ENCODE data around the gene UCHL3. TPM values are rescaled to one million over a fixed set of nuclear protein-coding genes. Genes with fewer than 3 reads are reported as not detected.

The UCHL3 gene
- total RNA-seq, 2 donors from 2014 or later, result 17.1 to 26.8 TPM

DNA sequence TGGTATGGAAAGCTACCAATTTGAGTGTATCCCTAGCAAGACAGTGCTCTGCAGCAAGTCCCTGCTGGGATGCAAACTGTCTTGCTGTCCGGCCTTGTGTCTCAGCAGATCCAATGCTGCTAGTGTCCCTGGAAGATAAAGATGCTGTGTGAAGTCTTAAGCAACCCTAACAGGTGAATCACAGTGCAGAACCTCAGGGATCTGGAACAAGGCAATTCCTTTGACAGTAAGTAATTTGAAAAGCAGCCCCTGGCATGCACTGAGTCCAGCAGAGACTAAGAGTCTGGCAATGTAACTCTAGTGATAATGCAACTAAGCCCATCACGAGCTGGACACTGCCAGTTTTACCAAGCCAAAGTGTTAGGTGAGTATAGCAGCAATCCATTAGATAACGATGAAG, 1.7 kb upstream of the UCHL3 start:
- no peaks in the 10 kb centered on the region for H3K9me3 ChIP-seq
- no peak overlapping the region for H3K27ac ChIP-seq
- intact Hi-C loops (cut with DNase I), result loop anchor here (5.0 kb wide), 1 partner anchor 176 kb away; no protein-coding TSS in a partner anchor
- no peak for TF ChIP-seq POLR2A (IDR thresholded peaks at IDR 0.05)
- TF ChIP-seq POLR2AphosphoS5 (IDR thresholded peaks at IDR 0.05), result no peak
- TF ChIP-seq, protein P1, sequence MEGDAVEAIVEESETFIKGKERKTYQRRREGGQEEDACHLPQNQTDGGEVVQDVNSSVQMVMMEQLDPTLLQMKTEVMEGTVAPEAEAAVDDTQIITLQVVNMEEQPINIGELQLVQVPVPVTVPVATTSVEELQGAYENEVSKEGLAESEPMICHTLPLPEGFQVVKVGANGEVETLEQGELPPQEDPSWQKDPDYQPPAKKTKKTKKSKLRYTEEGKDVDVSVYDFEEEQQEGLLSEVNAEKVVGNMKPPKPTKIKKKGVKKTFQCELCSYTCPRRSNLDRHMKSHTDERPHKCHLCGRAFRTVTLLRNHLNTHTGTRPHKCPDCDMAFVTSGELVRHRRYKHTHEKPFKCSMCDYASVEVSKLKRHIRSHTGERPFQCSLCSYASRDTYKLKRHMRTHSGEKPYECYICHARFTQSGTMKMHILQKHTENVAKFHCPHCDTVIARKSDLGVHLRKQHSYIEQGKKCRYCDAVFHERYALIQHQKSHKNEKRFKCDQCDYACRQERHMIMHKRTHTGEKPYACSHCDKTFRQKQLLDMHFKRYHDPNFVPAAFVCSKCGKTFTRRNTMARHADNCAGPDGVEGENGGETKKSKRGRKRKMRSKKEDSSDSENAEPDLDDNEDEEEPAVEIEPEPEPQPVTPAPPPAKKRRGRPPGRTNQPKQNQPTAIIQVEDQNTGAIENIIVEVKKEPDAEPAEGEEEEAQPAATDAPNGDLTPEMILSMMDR (IDR thresholded peaks at IDR 0.05), result no peak
- no peak for DNase-seq (ENCODE audit: low spot score)
- H3K4me3 ChIP-seq, result no peak overlapping the region
- H3K36me3 ChIP-seq, result no peaks in the 10 kb centered on the region
- WGBS, result 87% methylated on average over 3 of the region's 3 CpGs
- H3K27me3 ChIP-seq (replicated peaks; ENCODE audit: insufficient read depth), result no peaks in the 10 kb centered on the region
- H3K4me1 ChIP-seq (replicated peaks), result no peaks in the 10 kb centered on the region

- no peaks in the 10 kb centered on the region for H3K27me3 ChIP-seq (replicated peaks; ENCODE audit: insufficient read depth)
- H3K4me1 ChIP-seq (replicated peaks), result no peaks in the 10 kb centered on the region
- intact Hi-C loops (cut with DNase I), result no loop called here
- 1% methylated on average over 10 of the region's 10 CpGs for WGBS
- peak overlapping the region; percentile 67 to 86 for H3K4me3 ChIP-seq
- no peaks in the 10 kb centered on the region for H3K36me3 ChIP-seq
- TF ChIP-seq POLR2A (IDR thresholded peaks at IDR 0.05), result no peak
- peak; percentile 17 for TF ChIP-seq POLR2AphosphoS5 (IDR thresholded peaks at IDR 0.05)
- DNase-seq (ENCODE audit: low spot score), result peak; percentile 42
- H3K9me3 ChIP-seq, result no peaks in the 10 kb centered on the region
- peak overlapping the region; percentile 78 to 85 for H3K27ac ChIP-seq
Observed at GRCh38 chr13:75550159-75550567, 572 bp downstream of the UCHL3 start.

DNA sequence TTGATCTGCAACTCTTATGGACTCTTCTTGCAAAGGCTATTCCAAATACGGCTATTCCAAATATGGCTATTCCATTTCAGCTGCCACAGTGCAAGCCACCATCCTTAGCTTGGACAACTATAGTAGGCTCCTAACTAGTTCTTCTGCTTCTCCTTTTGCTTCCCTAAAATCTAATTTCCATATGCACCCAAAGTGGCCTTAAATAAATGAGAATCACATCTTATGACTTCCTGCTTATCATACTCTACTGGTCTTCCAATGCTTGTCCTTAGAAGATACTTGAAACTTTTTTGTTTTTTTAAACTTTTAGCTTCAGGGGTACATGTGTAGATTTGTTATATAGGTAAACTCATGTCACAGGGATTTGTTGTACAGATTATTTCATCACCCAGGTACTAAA, 4.9 kb downstream of the UCHL3 start:
- TF ChIP-seq POLR2A (IDR thresholded peaks at IDR 0.05) (no peak), POLR2AphosphoS5 (IDR thresholded peaks at IDR 0.05) (no peak)
- TF ChIP-seq, protein P1 (IDR thresholded peaks at IDR 0.05), result no peak
- intact Hi-C loops (cut with DNase I), result no loop called here
- DNase-seq (ENCODE audit: low spot score), result no peak
- 95% methylated on average over 1 of the region's 1 CpG for WGBS
- H3K27ac ChIP-seq, result no peak overlapping the region
- H3K27me3 ChIP-seq (replicated peaks; ENCODE audit: insufficient read depth), result no peaks in the 10 kb centered on the region
- peaks cover 5% of the 10 kb centered on the region for H3K4me1 ChIP-seq (replicated peaks)
- H3K9me3 ChIP-seq, result no peaks in the 10 kb centered on the region
- no peaks in the 10 kb centered on the region for H3K36me3 ChIP-seq
- no peak overlapping the region for H3K4me3 ChIP-seq

DNA sequence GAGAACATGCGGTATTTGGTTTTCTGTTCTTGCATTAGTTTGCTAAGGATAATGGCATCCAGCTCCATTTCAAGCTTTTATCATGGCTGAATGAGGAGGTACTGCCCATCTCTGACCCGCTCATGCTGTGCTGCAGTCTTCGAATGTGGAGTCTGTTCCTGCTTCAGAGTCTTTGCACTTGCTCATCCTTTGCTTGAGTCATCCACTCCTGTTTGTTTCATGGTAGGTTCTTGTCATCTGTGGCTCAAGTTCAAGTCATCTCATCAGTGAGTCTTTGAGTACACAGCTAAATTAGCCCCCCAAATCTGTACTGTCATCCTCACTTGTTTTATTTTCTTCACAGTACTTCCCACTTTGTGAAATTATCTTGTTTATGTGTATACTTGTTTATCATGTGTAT, 5.4 kb downstream of the UCHL3 start:
- no peaks in the 10 kb centered on the region for H3K27me3 ChIP-seq (replicated peaks; ENCODE audit: insufficient read depth)
- no peak overlapping the region for H3K27ac ChIP-seq
- TF ChIP-seq POLR2A (IDR thresholded peaks at IDR 0.05), result no peak
- TF ChIP-seq POLR2AphosphoS5 (IDR thresholded peaks at IDR 0.05), result no peak
- TF ChIP-seq, protein P1 (IDR thresholded peaks at IDR 0.05), result no peak
- H3K9me3 ChIP-seq, result no peaks in the 10 kb centered on the region
- DNase-seq (ENCODE audit: low spot score), result no peak
- H3K36me3 ChIP-seq, result no peaks in the 10 kb centered on the region
- 94% methylated on average over 3 of the region's 3 CpGs for WGBS
- H3K4me3 ChIP-seq, result no peak overlapping the region
- H3K4me1 ChIP-seq (replicated peaks), result peaks cover 5% of the 10 kb centered on the region
- intact Hi-C loops (cut with DNase I), result no loop called here

DNA sequence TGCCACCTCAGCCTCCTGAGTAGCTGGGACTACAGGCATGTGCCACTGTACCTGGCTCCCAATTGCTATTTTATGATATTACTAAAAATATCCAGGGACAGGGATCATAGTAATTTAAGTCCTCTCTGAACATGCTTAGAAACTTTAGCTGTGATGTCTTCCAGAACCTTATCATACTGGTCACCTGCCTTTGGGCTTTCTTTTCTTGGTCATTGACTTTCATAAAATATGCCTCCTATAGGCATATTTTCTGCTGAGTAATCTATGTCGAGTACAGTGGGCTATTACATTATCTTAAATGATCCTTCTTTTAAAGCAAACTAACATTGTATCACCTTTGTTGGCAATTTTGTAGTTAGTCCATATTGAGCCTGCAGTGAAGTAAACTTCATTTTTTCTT, 6.2 kb downstream of the UCHL3 start:
- intact Hi-C loops (cut with DNase I), result no loop called here
- Histone ChIP-seq H3K27me3 (replicated peaks; ENCODE audit: insufficient read depth) (no peaks in the 10 kb centered on the region), H3K9me3 (no peaks in the 10 kb centered on the region), H3K36me3 (no peaks in the 10 kb centered on the region), H3K4me1 (replicated peaks) (peaks cover 5% of the 10 kb centered on the region), H3K4me3 (no peak overlapping the region), H3K27ac (no peak overlapping the region)
- TF ChIP-seq, protein P1 (IDR thresholded peaks at IDR 0.05), result no peak
- TF ChIP-seq POLR2A (IDR thresholded peaks at IDR 0.05) (no peak), POLR2AphosphoS5 (IDR thresholded peaks at IDR 0.05) (no peak)
- DNase-seq (ENCODE audit: low spot score), result no peak
- 67% methylated on average over 1 of the region's 1 CpG for WGBS

Data from prostate gland (tissue), 2 donors.